Measurements from ENCODE around the gene FBN1.

DNA sequence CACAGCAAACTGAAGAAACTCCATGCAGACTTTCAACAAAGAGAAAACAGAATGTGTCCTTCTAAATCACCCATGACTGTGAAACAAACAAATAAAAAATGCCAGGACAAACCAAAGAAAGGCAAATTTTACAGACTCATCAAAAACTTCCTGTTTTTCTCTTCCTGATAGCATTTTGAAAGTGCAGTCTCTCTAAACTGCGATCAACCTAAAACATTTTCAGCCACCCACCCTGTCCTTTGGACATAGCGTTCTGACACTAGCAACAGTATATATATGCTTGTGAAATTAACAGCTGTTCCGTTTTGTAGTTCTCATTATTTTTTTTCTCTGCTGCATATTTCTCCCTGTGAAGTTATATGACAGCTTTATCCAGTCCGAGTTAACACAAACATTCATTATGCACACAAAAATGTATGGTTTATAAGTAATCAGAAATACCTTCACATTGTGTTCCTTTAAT is 151.7 kb downstream of the FBN1 start:
- TF ChIP-seq, protein P1, sequence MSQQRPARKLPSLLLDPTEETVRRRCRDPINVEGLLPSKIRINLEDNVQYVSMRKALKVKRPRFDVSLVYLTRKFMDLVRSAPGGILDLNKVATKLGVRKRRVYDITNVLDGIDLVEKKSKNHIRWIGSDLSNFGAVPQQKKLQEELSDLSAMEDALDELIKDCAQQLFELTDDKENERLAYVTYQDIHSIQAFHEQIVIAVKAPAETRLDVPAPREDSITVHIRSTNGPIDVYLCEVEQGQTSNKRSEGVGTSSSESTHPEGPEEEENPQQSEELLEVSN (IDR thresholded peaks at IDR 0.05; ENCODE audit: borderline replicate concordance, low read depth) = no peak
- TF ChIP-seq, protein P2, sequence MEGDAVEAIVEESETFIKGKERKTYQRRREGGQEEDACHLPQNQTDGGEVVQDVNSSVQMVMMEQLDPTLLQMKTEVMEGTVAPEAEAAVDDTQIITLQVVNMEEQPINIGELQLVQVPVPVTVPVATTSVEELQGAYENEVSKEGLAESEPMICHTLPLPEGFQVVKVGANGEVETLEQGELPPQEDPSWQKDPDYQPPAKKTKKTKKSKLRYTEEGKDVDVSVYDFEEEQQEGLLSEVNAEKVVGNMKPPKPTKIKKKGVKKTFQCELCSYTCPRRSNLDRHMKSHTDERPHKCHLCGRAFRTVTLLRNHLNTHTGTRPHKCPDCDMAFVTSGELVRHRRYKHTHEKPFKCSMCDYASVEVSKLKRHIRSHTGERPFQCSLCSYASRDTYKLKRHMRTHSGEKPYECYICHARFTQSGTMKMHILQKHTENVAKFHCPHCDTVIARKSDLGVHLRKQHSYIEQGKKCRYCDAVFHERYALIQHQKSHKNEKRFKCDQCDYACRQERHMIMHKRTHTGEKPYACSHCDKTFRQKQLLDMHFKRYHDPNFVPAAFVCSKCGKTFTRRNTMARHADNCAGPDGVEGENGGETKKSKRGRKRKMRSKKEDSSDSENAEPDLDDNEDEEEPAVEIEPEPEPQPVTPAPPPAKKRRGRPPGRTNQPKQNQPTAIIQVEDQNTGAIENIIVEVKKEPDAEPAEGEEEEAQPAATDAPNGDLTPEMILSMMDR (IDR thresholded peaks at IDR 0.05) = no peak
- TF ChIP-seq POLR2AphosphoS2 (conservative IDR thresholded peaks at IDR 0.05; ENCODE audit: low read length) = no peak
- TF ChIP-seq PHF8 (IDR thresholded peaks at IDR 0.05; ENCODE audit: borderline replicate concordance, low read depth) = no peak
- no peak for TF ChIP-seq GATA3 (IDR thresholded peaks at IDR 0.05; ENCODE audit: borderline replicate concordance)
- TF ChIP-seq, protein P3, sequence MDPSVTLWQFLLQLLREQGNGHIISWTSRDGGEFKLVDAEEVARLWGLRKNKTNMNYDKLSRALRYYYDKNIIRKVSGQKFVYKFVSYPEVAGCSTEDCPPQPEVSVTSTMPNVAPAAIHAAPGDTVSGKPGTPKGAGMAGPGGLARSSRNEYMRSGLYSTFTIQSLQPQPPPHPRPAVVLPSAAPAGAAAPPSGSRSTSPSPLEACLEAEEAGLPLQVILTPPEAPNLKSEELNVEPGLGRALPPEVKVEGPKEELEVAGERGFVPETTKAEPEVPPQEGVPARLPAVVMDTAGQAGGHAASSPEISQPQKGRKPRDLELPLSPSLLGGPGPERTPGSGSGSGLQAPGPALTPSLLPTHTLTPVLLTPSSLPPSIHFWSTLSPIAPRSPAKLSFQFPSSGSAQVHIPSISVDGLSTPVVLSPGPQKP (IDR thresholded peaks at IDR 0.05; ENCODE audit: low read depth, low read length) = no peak
- no peak for TF ChIP-seq RAD21 (conservative IDR thresholded peaks at IDR 0.05 in 1 of 2, IDR thresholded peaks at IDR 0.05 in 1 of 2)
- no peak for TF ChIP-seq CBX2 (IDR thresholded peaks at IDR 0.05; ENCODE audit: borderline replicate concordance, low read depth)
- no peak for TF ChIP-seq RCOR1 (IDR thresholded peaks at IDR 0.05; ENCODE audit: low read depth, low read length)
- no peak for TF ChIP-seq BHLHE40 (IDR thresholded peaks at IDR 0.05; ENCODE audit: low read depth, low read length)
